ENCODE results near the gene VPS18. TPM values are rescaled to one million over a fixed set of nuclear protein-coding genes. Genes with fewer than 3 reads are reported as not detected.

VPS18 gene
- total and polyA plus RNA-seq, 2 donors (not counting 3 experiments of a cell fraction or from before 2014, with no cell fraction given) = 29.3 to 32.8 TPM

DNA sequence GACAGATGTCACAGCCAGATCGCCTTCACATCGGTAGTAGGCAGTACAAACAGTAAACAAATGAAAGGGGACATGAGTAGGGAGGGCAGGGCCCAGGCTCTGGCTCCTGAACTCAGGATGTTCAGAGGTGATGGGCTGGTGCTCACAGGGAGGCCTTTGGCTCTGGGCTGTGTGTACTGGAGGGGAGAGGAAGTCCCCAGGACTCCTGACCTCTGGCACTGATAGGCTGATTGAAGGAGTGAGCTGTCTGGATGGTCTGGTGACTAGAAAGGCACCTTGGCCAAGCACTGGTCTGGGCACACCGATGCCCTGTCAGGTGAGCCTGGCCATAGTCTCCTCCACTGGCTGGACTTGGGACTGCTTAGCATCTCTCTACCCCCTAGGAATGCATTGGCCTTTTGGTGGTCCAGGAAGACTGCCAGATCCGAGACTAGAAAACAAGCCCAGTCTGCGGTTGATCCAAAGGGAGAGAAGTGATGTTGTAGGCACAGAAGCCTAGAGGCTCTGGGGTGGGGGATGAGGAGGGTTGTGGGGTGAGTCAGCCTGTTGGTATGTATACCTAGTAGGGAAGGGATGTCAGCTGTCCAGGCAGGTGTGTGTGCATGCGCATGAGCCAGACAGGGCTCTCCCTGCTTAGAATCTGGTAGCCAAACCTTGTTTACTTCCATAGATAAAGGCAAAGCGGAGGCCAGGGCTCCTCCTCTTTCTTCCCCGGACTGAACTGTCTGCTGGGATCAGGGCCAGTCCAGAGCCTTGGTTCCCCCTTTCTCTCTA, 48.6 kb upstream of the VPS18 start:
- Histone ChIP-seq H3K9ac (replicated peaks; ENCODE audit: extremely low read depth, insufficient read depth, low read length) (no peak overlapping the region), H3K4me3 (replicated peaks in 1 of 3; ENCODE audit: insufficient read depth in 1 of 3, low read depth in 1 of 3, low read length in 3 of 3) (no peak overlapping the region), H3K79me2 (ENCODE audit: control insufficient read depth, insufficient read depth, low read length) (no peaks in the 10 kb centered on the region), H3K9me1 (replicated peaks; ENCODE audit: control insufficient read depth, extremely low read depth, insufficient read depth, low read length) (no peaks in the 10 kb centered on the region), H2AFZ (ENCODE audit: low read depth, low read length) (no peak overlapping the region), H4K20me1 (replicated peaks; ENCODE audit: control insufficient read depth, extremely low read depth, insufficient read depth, low read length) (no peaks in the 10 kb centered on the region), H3K27me3 (ENCODE audit: control insufficient read depth in 2 of 2, insufficient read depth in 2 of 2, low read length in 2 of 2) (peaks cover 11% of the 10 kb centered on the region in 2 experiments), H3K36me3 (ENCODE audit: control insufficient read depth in 2 of 2, extremely low read depth in 1 of 2, insufficient read depth in 2 of 2, low read length in 2 of 2) (no peaks in the 10 kb centered on the region), H3K4me2 (ENCODE audit: insufficient read depth, low read length) (no peak overlapping the region), H3K27ac (ENCODE audit: insufficient read depth, low read depth, low read length) (no peak overlapping the region), H3K4me1 (ENCODE audit: control insufficient read depth, extremely low read depth, insufficient read depth, low read length) (peaks cover 5% of the 10 kb centered on the region), H3K9me3 (replicated peaks; ENCODE audit: control insufficient read depth, insufficient read depth, low read length) (no peaks in the 10 kb centered on the region)
- DNase-seq (ENCODE audit: low read depth, low spot score) (no peak), FAIRE-seq (no peak)
- intact Hi-C loops (cut with micrococcal nuclease) = no loop called here
- TF ChIP-seq GATA2 (IDR thresholded peaks at IDR 0.05; ENCODE audit: insufficient read depth, insufficient read length, low read depth, low read length) (no peak), FOS (IDR thresholded peaks at IDR 0.05; ENCODE audit: borderline replicate concordance, insufficient read depth, low read length) (no peak), MYC (IDR thresholded peaks at IDR 0.05; ENCODE audit: low read depth, low read length) (no peak), POLR2A (IDR thresholded peaks at IDR 0.05; ENCODE audit: low read depth, low read length) (no peak), POLR2AphosphoS5 (IDR thresholded peaks at IDR 0.05; ENCODE audit: insufficient read depth, low read depth, low read length) (no peak), EZH2 (IDR thresholded peaks at IDR 0.05; ENCODE audit: borderline replicate concordance, low read depth, low read length, severe bottlenecking) (no peak), JUN (IDR thresholded peaks at IDR 0.05; ENCODE audit: borderline replicate concordance, insufficient read depth, insufficient read length, low read depth) (no peak)
- TF ChIP-seq, protein P1, sequence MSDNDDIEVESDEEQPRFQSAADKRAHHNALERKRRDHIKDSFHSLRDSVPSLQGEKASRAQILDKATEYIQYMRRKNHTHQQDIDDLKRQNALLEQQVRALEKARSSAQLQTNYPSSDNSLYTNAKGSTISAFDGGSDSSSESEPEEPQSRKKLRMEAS (IDR thresholded peaks at IDR 0.05; ENCODE audit: insufficient read depth, insufficient read length) = no peak
- TF ChIP-seq, protein P2, sequence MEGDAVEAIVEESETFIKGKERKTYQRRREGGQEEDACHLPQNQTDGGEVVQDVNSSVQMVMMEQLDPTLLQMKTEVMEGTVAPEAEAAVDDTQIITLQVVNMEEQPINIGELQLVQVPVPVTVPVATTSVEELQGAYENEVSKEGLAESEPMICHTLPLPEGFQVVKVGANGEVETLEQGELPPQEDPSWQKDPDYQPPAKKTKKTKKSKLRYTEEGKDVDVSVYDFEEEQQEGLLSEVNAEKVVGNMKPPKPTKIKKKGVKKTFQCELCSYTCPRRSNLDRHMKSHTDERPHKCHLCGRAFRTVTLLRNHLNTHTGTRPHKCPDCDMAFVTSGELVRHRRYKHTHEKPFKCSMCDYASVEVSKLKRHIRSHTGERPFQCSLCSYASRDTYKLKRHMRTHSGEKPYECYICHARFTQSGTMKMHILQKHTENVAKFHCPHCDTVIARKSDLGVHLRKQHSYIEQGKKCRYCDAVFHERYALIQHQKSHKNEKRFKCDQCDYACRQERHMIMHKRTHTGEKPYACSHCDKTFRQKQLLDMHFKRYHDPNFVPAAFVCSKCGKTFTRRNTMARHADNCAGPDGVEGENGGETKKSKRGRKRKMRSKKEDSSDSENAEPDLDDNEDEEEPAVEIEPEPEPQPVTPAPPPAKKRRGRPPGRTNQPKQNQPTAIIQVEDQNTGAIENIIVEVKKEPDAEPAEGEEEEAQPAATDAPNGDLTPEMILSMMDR (IDR thresholded peaks at IDR 0.05; ENCODE audit: extremely low read depth in 1 of 2, insufficient read depth in 1 of 2, low read depth in 1 of 2, low read length in 2 of 2) = no peak
- ChIA-PET CTCF (interaction anchor here (2.9 kb wide), 1 partner anchor 13 kb away, joined by 28 read pairs; no protein-coding TSS in a partner anchor), POLR2A (no interaction called here)
- no TSS peak for BruUV-seq (replicated peaks)
- dilution Hi-C loops (cut with MboI; ENCODE audit: extremely low pct_ligation_motif_present, low sequenced_read_pairs) = no loop called here

Measured in endothelial cell of umbilical vein (primary cell).